ENCODE data around the gene MAP1LC3A. TPM values are rescaled to one million over a fixed set of nuclear protein-coding genes. Genes with fewer than 3 reads are reported as not detected.

MAP1LC3A gene
- total RNA-seq, 4 donors from 2014 or later, result 62.4 to 139 (median 106) TPM

- peaks cover 0 to 6% (median under 1%) of the 10 kb centered on the region in 4 donors for H3K4me1 ChIP-seq
- H3K9me3 ChIP-seq, result no peaks in the 10 kb centered on the region
- H3K36me3 ChIP-seq, result peaks cover 0 to 47% (median 0%) of the 10 kb centered on the region in 3 donors
- no peak overlapping the region for H3K4me3 ChIP-seq
- no peak for DNase-seq (ENCODE audit: low spot score in 2 of 2)
- no peak overlapping the region for H3K27ac ChIP-seq
- no peaks in the 10 kb centered on the region for H3K27me3 ChIP-seq
- WGBS, 2 donors, result 67 to 70% methylated on average over 7 of the region's 7 CpGs
- no peak for TF ChIP-seq POLR2A (IDR thresholded peaks at IDR 0.05)
- no peak for TF ChIP-seq CTCF (IDR thresholded peaks at IDR 0.05)
- no peak for TF ChIP-seq EP300 (IDR thresholded peaks at IDR 0.05)
These were observed 6.3 kb downstream of the MAP1LC3A start for GRCh38 chr20:34564833-34565232.

GRCh38 chr20:34566978-34567891 is 8.7 kb downstream of the MAP1LC3A start:
- TF ChIP-seq POLR2A (IDR thresholded peaks at IDR 0.05) (no peak), EP300 (IDR thresholded peaks at IDR 0.05) (no peak), CTCF (IDR thresholded peaks at IDR 0.05) (no peak)
- Histone ChIP-seq H3K4me3 (no peak overlapping the region), H3K4me1 (no peaks in the 10 kb centered on the region), H3K36me3 (peaks cover 0 to 53% (median 0%) of the 10 kb centered on the region in 3 donors), H3K27ac (peak overlapping the region in 2 of 4 donors; percentile 60 to 62), H3K27me3 (no peaks in the 10 kb centered on the region), H3K9me3 (no peaks in the 10 kb centered on the region)
- no peak for DNase-seq (ENCODE audit: low spot score in 2 of 2)
- 72 to 75% methylated on average over 9 of the region's 9 CpGs for WGBS, 2 donors

- peaks cover 0 to 62% (median 0%) of the 10 kb centered on the region in 3 donors for H3K36me3 ChIP-seq
- 84 to 87% methylated on average over 15 of the region's 15 CpGs for WGBS, 2 donors
- no peaks in the 10 kb centered on the region for H3K9me3 ChIP-seq
- no peak for TF ChIP-seq CTCF (IDR thresholded peaks at IDR 0.05)
- TF ChIP-seq EP300 (IDR thresholded peaks at IDR 0.05), result no peak
- TF ChIP-seq POLR2A (IDR thresholded peaks at IDR 0.05), result no peak
- no peak overlapping the region for H3K4me3 ChIP-seq
- no peak for DNase-seq (ENCODE audit: low spot score in 2 of 2)
- peak overlapping the region in 1 of 4 donors; percentile 62 for H3K27ac ChIP-seq
- no peaks in the 10 kb centered on the region for H3K27me3 ChIP-seq
- H3K4me1 ChIP-seq, result no peaks in the 10 kb centered on the region
These were observed 9.7 kb downstream of the MAP1LC3A start for GRCh38 chr20:34567892-34568865.

- no peaks in the 10 kb centered on the region for H3K27me3 ChIP-seq
- H3K4me1 ChIP-seq, result no peaks in the 10 kb centered on the region
- 73 to 79% methylated on average over 2 of the region's 2 CpGs for WGBS, 2 donors
- H3K27ac ChIP-seq, result no peak overlapping the region
- no peak for DNase-seq (ENCODE audit: low spot score in 2 of 2)
- TF ChIP-seq EP300 (IDR thresholded peaks at IDR 0.05) (no peak), POLR2A (IDR thresholded peaks at IDR 0.05) (no peak), CTCF (IDR thresholded peaks at IDR 0.05) (no peak)
- H3K4me3 ChIP-seq, result no peak overlapping the region
- H3K9me3 ChIP-seq, result no peaks in the 10 kb centered on the region
- peaks cover 0 to 73% (median 4%) of the 10 kb centered on the region in 3 donors for H3K36me3 ChIP-seq
These were observed 11.1 kb downstream of the MAP1LC3A start for GRCh38 chr20:34569598-34569997.
